ENCODE results near the gene REST. TPM values are rescaled to one million over a fixed set of nuclear protein-coding genes. Genes with fewer than 3 reads are reported as not detected.
A peak's percentile ranks its signal among the peaks of the same experiment; 100 is the strongest.

Gene REST
- total RNA-seq, 2 donors from 2014 or later = 88.2 to 92.2 TPM

DNA sequence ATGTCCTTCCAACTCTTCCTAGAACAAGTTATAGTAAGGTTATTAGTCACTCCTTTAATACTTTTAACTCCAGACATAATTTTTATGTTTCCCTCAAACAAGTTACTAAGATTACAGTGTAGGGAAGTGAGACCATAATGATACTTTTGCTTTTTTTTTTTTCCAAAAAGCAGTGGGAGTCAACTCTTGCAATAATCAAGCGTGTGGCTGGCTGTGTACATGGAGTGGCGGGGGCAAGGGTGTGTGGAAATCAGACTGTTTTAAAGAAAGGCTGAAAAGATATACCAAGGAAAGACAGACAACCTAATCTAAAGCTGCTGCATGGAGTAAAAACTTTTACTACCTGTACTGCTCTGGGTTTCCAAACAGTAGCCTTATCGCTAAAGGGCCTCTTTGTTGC lies 65.6 kb downstream of the REST start:
- Mint-ChIP-seq H3K4me3 (no peak overlapping the region), H3K27me3 (ENCODE audit: insufficient read depth) (no peaks in the 10 kb centered on the region), H3K27ac (no peak overlapping the region), H3K9me3 (peaks cover 11% of the 10 kb centered on the region), H3K36me3 (ENCODE audit: low read depth) (peaks cover 56% of the 10 kb centered on the region), H3K4me1 (peaks cover 6% of the 10 kb centered on the region)
- H3K4me3 ChIP-seq (ENCODE audit: low read length) = peak overlapping the region; percentile 30
- TF ChIP-seq, protein P1, sequence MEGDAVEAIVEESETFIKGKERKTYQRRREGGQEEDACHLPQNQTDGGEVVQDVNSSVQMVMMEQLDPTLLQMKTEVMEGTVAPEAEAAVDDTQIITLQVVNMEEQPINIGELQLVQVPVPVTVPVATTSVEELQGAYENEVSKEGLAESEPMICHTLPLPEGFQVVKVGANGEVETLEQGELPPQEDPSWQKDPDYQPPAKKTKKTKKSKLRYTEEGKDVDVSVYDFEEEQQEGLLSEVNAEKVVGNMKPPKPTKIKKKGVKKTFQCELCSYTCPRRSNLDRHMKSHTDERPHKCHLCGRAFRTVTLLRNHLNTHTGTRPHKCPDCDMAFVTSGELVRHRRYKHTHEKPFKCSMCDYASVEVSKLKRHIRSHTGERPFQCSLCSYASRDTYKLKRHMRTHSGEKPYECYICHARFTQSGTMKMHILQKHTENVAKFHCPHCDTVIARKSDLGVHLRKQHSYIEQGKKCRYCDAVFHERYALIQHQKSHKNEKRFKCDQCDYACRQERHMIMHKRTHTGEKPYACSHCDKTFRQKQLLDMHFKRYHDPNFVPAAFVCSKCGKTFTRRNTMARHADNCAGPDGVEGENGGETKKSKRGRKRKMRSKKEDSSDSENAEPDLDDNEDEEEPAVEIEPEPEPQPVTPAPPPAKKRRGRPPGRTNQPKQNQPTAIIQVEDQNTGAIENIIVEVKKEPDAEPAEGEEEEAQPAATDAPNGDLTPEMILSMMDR (conservative IDR thresholded peaks at IDR 0.05) = no peak
- no peak for DNase-seq
- H3K9ac ChIP-seq (ENCODE audit: extremely low read depth, low read length, poor library complexity, severe bottlenecking) = no peak overlapping the region
- H3K9me3 ChIP-seq (ENCODE audit: control insufficient read depth, low read length) = peaks cover 20% of the 10 kb centered on the region
- WGBS, 2 experiments (ENCODE audit: insufficient coverage in 1 of 2, insufficient read length in 1 of 2) = 86 to 95% methylated on average over 3 of the region's 3 CpGs
- H3K36me3 ChIP-seq (ENCODE audit: control insufficient read depth, insufficient read depth, low read length) = peaks cover 51% of the 10 kb centered on the region
- H3K4me1 ChIP-seq (ENCODE audit: control insufficient read depth, insufficient read depth, low read length) = no peaks in the 10 kb centered on the region
- no peaks in the 10 kb centered on the region for H3K27me3 ChIP-seq (ENCODE audit: control insufficient read depth, insufficient read depth, low read length, poor library complexity, severe bottlenecking)
- H3K27ac ChIP-seq (ENCODE audit: low read depth, low read length) = no peak overlapping the region

DNA sequence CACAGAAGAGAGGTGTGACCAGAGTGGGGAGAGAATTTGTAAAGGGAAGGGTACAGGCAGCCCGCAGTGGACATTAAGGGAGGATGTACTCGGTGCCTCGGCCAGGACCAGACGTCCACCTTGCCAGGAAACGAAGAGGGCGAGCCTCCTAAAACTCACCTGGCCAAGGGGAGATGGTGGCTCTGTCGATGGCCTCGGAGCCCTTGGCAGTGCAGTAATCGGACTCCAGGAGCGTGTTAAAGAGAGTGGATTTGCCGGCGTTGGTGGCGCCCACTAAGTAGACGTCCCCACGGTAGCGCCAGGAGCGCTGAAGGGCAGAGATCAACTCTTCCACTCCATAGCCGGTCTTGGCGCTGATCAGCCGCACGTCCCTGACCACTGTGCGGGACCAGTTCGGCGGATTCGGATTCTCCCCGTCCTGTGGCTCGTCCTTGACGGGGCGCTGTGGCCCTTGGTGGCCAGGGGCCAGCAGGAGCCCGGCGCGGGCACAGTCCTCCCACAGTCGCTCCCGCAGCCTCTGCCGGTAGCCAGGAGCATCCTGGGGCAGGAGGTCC lies 68.7 kb downstream of the REST start:
- peaks cover 8% of the 10 kb centered on the region for H3K4me1 Mint-ChIP-seq
- peaks cover 39% of the 10 kb centered on the region for H3K36me3 Mint-ChIP-seq (ENCODE audit: low read depth)
- H3K4me3 Mint-ChIP-seq = peak overlapping the region; percentile 92
- TF ChIP-seq, protein P1 (conservative IDR thresholded peaks at IDR 0.05) = no peak
- H3K4me1 ChIP-seq (ENCODE audit: control insufficient read depth, insufficient read depth, low read length) = no peaks in the 10 kb centered on the region
- no peaks in the 10 kb centered on the region for H3K27me3 Mint-ChIP-seq (ENCODE audit: insufficient read depth)
- no peak for DNase-seq
- peak overlapping the region; percentile 8 for H3K27ac Mint-ChIP-seq
- H3K4me3 ChIP-seq (ENCODE audit: low read length) = peak overlapping the region; percentile 89
- H3K9ac ChIP-seq (ENCODE audit: extremely low read depth, low read length, poor library complexity, severe bottlenecking) = peak overlapping the region; percentile 89
- peaks cover 20% of the 10 kb centered on the region for H3K9me3 ChIP-seq (ENCODE audit: control insufficient read depth, low read length)
- H3K27me3 ChIP-seq (ENCODE audit: control insufficient read depth, insufficient read depth, low read length, poor library complexity, severe bottlenecking) = no peaks in the 10 kb centered on the region
- H3K9me3 Mint-ChIP-seq = peaks cover 11% of the 10 kb centered on the region
- peaks cover 37% of the 10 kb centered on the region for H3K36me3 ChIP-seq (ENCODE audit: control insufficient read depth, insufficient read depth, low read length)
- 3 to 6% methylated on average over 28 to 35 of the region's 35 CpGs for WGBS, 2 experiments (ENCODE audit: insufficient coverage in 1 of 2, insufficient read length in 1 of 2)
- H3K27ac ChIP-seq (ENCODE audit: low read depth, low read length) = no peak overlapping the region

DNA sequence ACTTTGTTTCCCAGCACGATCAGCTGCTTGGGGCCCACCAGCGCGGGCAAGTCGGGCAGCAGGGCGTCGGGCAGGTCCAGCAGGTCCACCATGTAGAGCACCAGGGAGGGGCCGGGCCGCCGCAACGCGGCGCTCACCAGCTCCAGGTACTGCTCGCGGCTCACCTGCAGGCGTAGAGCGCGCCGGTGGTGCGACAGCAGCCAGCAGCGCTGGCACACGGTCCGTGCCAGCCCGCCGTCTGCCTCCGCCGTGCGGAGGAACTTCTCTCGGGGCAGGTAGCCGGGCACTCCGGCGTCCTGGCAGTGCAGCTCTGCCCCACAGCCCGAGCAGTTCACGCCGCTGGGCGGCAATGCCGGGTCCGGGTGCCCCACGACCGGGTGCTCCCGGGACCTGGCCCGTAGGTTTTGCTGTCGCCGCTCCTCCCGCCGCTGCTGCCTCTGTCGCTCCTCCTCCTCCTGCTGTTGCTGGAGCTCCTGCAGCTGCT lies 69.2 kb downstream of the REST start:
- Histone ChIP-seq H3K27ac (ENCODE audit: low read depth, low read length) (no peak overlapping the region), H3K36me3 (ENCODE audit: control insufficient read depth, insufficient read depth, low read length) (peaks cover 35% of the 10 kb centered on the region), H3K27me3 (ENCODE audit: control insufficient read depth, insufficient read depth, low read length, poor library complexity, severe bottlenecking) (no peaks in the 10 kb centered on the region), H3K9ac (ENCODE audit: extremely low read depth, low read length, poor library complexity, severe bottlenecking) (peak overlapping the region; percentile 89), H3K9me3 (ENCODE audit: control insufficient read depth, low read length) (peaks cover 20% of the 10 kb centered on the region), H3K4me3 (ENCODE audit: low read length) (peak overlapping the region; percentile 89), H3K4me1 (ENCODE audit: control insufficient read depth, insufficient read depth, low read length) (no peaks in the 10 kb centered on the region)
- peaks cover 8% of the 10 kb centered on the region for H3K4me1 Mint-ChIP-seq
- H3K27me3 Mint-ChIP-seq (ENCODE audit: insufficient read depth) = no peaks in the 10 kb centered on the region
- peaks cover 36% of the 10 kb centered on the region for H3K36me3 Mint-ChIP-seq (ENCODE audit: low read depth)
- TF ChIP-seq, protein P1 (conservative IDR thresholded peaks at IDR 0.05) = peak; percentile 49
- peak overlapping the region; percentile 92 for H3K4me3 Mint-ChIP-seq
- DNase-seq = peak; percentile 87
- H3K27ac Mint-ChIP-seq = peak overlapping the region; percentile 94
- WGBS, 2 experiments (ENCODE audit: insufficient coverage in 1 of 2, insufficient read length in 1 of 2) = 0% methylated on average over 32 to 46 of the region's 46 CpGs
- peaks cover 11% of the 10 kb centered on the region for H3K9me3 Mint-ChIP-seq

All from endodermal cell (in vitro differentiated cells).